A549 (cell line): ENCODE data around the gene PTX3.

ENCODE experiments used
- CHD2 ChIP-seq: fragments of 150-350 bp; IDR thresholded peaks from 2 replicates; pipeline ENCODE4 v1.6.1; 2014; ENCODE audit warnings: low read length; ENCODE audit not compliant: partially characterized antibody
- EHMT2 ChIP-seq: fragments of 200-600 bp; sonication (generic); IDR thresholded peaks from 2 replicates; pipeline ENCODE4 v1.6.1; 2016; ENCODE audit warnings: antibody characterized with exemption, low read depth, mild to moderate bottlenecking, moderate library complexity
- HMGXB4 ChIP-seq: fragments of 250-450 bp; sonication (Bioruptor Pico); IDR thresholded peaks from 2 replicates; pipeline ENCODE4 v1.5.0; 2021; ENCODE audit warnings: mild to moderate bottlenecking, moderate library complexity, borderline replicate concordance
- KDM5A ChIP-seq: fragments of 200-600 bp; sonication (generic); IDR thresholded peaks from 2 replicates; pipeline ENCODE4 v1.6.1; 2016; ENCODE audit warnings: antibody characterized with exemption, mild to moderate bottlenecking
- POLR2A ChIP-seq: IDR thresholded peaks from 2 replicates; pipeline ENCODE4 v1.6.1; 2012; ENCODE audit warnings: mild to moderate bottlenecking, low read length
- RAD21 ChIP-seq, 2 experiments: fragments of >200 bp in 1 of 2; sonication (Bioruptor Twin) in 1 of 2; formaldehyde crosslinking in 1 of 2; IDR thresholded peaks in 1 of 2; conservative IDR thresholded peaks in 1 of 2; 2 replicates in 1 of 2; 3 replicates in 1 of 2; pipeline ENCODE4 v1.6.1; 2012 to 2018; ENCODE audit warnings: inconsistent platforms in 1 of 2
- RARB ChIP-seq: fragments of 250-450 bp; sonication (Bioruptor Pico); IDR thresholded peaks from 2 replicates; pipeline ENCODE4 v1.8.0; 2021; ENCODE audit warnings: mild to moderate bottlenecking, moderate library complexity
- RCOR1 ChIP-seq: fragments of 150-350 bp; IDR thresholded peaks from 2 replicates; pipeline ENCODE4 v1.6.1; 2014; ENCODE audit warnings: antibody characterized with exemption, low read length, low read depth
- ZFP36 ChIP-seq: fragments of 450-650 bp; IDR thresholded peaks from 2 replicates; pipeline ENCODE4 v1.6.1; 2014; ENCODE audit warnings: borderline replicate concordance; ENCODE audit not compliant: partially characterized antibody
- TF ChIP-seq, protein P1 (sequence below): fragments of >200 bp; sonication (Bioruptor Twin); formaldehyde crosslinking; IDR thresholded peaks from 3 replicates; pipeline ENCODE4 v1.5.1; 2016
- TF ChIP-seq, protein P2 (sequence below): fragments of 200-600 bp; sonication (generic); IDR thresholded peaks from 2 replicates; pipeline ENCODE4 v1.6.1; 2016; ENCODE audit warnings: antibody characterized with exemption, mild to moderate bottlenecking, moderate library complexity

DNA sequence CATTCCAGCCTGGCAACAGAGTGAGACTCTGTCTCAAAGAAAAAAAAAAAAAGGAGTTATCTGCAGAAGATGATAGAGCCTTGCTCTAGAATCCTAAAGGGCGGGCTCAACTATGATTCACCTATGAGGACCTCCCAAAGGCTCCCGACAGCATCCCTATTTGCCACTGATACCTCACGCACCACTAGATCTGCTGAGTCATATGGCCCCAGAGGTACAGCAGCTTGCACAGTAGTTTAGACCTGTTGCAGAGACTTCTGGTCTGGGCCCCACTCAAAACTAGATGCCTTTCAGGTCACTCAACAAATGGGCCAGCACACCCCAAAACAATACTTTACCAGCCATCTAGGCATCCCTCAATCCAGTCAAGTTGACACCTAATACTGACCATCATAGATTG is 38.1 kb upstream of the PTX3 start:
- TF ChIP-seq, protein P1, sequence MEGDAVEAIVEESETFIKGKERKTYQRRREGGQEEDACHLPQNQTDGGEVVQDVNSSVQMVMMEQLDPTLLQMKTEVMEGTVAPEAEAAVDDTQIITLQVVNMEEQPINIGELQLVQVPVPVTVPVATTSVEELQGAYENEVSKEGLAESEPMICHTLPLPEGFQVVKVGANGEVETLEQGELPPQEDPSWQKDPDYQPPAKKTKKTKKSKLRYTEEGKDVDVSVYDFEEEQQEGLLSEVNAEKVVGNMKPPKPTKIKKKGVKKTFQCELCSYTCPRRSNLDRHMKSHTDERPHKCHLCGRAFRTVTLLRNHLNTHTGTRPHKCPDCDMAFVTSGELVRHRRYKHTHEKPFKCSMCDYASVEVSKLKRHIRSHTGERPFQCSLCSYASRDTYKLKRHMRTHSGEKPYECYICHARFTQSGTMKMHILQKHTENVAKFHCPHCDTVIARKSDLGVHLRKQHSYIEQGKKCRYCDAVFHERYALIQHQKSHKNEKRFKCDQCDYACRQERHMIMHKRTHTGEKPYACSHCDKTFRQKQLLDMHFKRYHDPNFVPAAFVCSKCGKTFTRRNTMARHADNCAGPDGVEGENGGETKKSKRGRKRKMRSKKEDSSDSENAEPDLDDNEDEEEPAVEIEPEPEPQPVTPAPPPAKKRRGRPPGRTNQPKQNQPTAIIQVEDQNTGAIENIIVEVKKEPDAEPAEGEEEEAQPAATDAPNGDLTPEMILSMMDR: no peak
- TF ChIP-seq, protein P2, sequence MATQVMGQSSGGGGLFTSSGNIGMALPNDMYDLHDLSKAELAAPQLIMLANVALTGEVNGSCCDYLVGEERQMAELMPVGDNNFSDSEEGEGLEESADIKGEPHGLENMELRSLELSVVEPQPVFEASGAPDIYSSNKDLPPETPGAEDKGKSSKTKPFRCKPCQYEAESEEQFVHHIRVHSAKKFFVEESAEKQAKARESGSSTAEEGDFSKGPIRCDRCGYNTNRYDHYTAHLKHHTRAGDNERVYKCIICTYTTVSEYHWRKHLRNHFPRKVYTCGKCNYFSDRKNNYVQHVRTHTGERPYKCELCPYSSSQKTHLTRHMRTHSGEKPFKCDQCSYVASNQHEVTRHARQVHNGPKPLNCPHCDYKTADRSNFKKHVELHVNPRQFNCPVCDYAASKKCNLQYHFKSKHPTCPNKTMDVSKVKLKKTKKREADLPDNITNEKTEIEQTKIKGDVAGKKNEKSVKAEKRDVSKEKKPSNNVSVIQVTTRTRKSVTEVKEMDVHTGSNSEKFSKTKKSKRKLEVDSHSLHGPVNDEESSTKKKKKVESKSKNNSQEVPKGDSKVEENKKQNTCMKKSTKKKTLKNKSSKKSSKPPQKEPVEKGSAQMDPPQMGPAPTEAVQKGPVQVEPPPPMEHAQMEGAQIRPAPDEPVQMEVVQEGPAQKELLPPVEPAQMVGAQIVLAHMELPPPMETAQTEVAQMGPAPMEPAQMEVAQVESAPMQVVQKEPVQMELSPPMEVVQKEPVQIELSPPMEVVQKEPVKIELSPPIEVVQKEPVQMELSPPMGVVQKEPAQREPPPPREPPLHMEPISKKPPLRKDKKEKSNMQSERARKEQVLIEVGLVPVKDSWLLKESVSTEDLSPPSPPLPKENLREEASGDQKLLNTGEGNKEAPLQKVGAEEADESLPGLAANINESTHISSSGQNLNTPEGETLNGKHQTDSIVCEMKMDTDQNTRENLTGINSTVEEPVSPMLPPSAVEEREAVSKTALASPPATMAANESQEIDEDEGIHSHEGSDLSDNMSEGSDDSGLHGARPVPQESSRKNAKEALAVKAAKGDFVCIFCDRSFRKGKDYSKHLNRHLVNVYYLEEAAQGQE: no peak
- no peak for TF ChIP-seq RARB (CRISPR knock-in tag)
- no peak for TF ChIP-seq RCOR1
- TF ChIP-seq POLR2A: no peak
- no peak for TF ChIP-seq HMGXB4 (CRISPR knock-in tag)
- no peak for TF ChIP-seq RAD21 (conservative IDR thresholded peaks at IDR 0.05 in 1 of 2, IDR thresholded peaks at IDR 0.05 in 1 of 2)
- TF ChIP-seq ZFP36: no peak
- no peak for TF ChIP-seq KDM5A
- TF ChIP-seq CHD2: no peak
- TF ChIP-seq EHMT2: no peak
